PC-9 (cell line): ENCODE data around the gene NDUFS2.

Experiments used
- CTCF ChIP-seq: fragments of 200-600 bp; sonication (generic); conservative IDR thresholded peaks from 2 replicates; pipeline ENCODE4 v1.6.1; 2017; ENCODE audit warnings: mixed run types, antibody characterized with exemption, mild to moderate bottlenecking, moderate library complexity
- EZH2 ChIP-seq: fragments of 200-600 bp; sonication (generic); IDR thresholded peaks from 2 replicates; pipeline ENCODE4 v1.8.0; 2017; ENCODE audit warnings: antibody characterized with exemption, low read depth

- TF ChIP-seq CTCF (no peak), EZH2 (no peak)
Observed at GRCh38 chr1:161259765-161260164, 57.6 kb downstream of the NDUFS2 start.
